GM21717 (cell line): ENCODE results near the gene RIT1.
"Not testable (repeated sequence)": the region's sequence is repeated elsewhere in the genome, so short reads cannot be mapped to it uniquely, and the experiment has no call there.

Experiments
- ATAC-seq: cut with Tn5 transposase; IDR thresholded peaks from one replicate; pipeline ENCODE4 v1.9.1; 2021; ENCODE audit warnings: mild to moderate bottlenecking, moderate library complexity; ENCODE audit not compliant: unreplicated experiment

The RIT1 gene

DNA sequence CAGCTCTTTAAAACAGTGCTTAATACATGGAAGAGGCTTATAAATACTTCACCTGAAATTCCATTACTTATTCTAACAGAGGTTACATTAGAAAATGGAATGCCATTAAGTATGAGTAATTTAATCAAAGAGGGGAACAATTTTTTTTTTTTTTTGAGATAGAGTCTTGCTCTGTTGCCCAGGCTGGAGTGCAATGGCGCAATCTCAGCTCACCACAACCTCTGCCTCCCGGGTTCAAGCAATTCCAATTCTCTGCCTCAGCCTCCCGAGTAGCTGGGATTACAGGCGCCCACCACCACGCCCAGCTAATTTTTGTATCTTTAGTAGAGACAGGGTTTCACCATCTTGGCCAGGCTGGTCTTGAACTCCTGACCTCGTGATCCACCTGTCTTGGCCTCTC is 15.5 kb downstream of the RIT1 start:
- not testable (repeated sequence) for ATAC-seq

DNA sequence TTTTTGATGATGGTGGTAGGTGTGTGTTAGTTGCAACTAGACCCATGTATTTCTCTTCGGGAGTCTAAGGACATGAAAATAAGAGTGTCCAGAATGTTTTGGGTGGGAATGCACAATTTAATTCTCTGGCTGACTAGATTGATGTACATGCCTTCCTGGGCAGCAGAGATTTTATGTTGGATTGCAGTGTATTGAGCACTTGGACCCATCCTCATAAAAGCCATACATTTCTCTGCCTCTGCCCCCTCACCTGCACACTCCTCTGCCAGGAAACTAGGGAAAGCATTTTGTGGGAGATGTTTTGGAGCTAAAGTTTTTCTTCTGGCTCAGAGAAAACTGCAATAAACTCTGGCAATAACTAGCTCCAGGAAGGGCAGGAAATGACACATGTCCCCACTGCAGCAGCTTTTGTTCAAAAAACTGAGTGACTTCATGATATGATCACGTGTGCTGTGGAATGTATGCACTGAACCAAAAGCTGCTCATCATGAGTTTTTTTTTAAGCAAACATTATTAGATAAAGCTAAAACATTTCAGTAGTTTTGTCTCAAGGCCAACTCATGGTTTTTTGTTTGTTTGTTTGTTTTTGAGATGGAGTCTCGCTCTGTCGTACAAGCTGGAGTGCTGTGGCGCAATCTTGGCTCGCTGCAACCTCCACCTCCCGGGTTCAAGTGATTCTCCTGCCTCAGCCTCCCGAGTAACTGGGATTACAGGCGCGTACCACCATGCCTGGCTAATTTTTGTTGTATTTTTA is 17.6 kb downstream of the RIT1 start:
- no peak for ATAC-seq

DNA sequence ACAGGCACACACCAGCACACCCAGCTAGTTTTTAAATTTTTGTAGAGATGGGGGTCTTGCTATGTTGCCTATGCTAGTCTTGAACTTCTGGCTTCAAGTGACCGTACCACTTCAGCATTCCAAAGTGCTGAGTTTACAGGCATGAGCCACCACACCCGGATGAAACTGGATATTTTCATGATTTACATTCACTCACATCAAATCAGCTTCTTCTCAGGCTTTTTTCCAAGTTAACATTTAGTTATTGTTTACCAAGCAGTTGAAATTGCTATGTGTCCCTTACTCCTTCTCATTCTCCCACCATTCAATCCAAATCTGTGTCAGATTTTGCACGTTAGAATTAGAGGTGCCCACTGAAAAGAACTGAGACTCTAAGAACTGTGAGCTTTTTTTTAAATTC is 18.4 kb downstream of the RIT1 start:
- no peak for ATAC-seq

DNA sequence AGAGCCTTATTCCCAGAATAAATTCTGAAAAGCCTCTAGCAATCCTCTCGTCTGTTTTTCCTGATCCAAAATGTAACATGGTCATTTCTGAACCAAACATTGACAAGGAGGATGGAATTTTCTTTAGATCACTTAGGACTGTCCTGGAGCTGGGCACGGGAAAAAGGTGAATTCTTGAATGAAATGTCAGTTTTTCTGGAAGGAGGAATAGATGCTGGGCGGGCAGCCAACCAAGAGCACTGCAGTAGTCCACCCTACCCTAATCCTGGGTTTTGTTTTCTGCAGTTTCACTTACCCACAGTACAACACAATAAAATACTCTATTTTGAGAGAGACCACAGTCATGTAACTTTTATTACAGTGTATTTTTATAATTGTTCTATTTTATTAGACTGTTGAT is 20.9 kb downstream of the RIT1 start:
- no peak for ATAC-seq

DNA sequence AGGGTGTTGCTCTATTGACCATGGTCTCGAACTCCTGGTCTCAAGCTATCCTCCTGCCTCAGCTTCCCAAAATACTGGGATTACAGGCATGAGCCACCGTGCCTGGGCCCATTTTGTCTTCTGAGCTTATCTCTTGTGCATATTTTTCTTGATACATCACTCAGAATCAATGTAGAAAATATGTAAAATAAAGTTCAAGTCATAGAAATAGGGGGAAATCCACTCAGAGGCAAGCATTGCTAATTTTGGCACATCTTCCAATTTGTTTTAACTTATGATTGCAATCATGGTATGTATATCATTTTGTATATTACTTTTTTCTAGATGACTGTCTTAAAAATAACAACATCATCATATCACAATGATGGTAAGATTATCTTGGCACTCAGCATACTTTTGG is 21.6 kb downstream of the RIT1 start:
- ATAC-seq = no peak

DNA sequence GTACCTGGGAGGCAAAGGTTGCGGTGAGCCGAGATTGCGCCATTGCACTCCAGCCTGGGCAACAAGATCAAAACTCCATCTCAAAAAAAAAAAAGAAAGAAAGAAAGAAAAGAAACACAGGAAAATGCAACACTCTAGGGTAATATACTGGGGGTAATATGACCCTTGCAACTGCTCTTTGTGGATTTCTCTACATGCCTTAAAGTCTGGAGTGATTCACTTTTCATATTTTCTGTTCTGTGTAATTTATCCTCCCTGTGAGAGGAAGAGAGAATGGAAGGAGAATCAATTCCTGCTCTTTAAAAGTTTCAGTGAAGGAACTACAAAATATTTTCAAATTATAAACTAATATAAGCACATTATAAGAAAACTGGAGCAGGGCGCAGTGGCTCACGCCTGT is 22.7 kb downstream of the RIT1 start:
- no peak for ATAC-seq

DNA sequence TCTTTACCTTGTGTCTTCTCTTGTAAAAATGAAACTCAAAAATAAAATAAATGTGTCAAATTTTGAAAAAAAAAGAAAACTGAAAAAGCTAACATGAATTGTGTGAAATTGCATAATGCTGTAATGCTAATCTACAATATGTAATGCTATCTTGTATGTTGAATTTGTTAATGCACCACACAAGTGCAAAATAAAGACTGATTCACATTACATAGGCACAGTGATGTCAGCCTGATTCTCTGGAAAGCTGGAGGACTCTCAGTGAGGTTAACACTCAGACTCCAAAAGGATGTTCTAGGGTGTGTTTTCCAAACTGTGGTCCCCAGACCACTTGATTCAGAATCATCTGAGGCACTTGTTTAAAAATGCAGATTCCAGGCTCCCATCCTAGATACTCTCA is 26.2 kb downstream of the RIT1 start:
- no peak for ATAC-seq

DNA sequence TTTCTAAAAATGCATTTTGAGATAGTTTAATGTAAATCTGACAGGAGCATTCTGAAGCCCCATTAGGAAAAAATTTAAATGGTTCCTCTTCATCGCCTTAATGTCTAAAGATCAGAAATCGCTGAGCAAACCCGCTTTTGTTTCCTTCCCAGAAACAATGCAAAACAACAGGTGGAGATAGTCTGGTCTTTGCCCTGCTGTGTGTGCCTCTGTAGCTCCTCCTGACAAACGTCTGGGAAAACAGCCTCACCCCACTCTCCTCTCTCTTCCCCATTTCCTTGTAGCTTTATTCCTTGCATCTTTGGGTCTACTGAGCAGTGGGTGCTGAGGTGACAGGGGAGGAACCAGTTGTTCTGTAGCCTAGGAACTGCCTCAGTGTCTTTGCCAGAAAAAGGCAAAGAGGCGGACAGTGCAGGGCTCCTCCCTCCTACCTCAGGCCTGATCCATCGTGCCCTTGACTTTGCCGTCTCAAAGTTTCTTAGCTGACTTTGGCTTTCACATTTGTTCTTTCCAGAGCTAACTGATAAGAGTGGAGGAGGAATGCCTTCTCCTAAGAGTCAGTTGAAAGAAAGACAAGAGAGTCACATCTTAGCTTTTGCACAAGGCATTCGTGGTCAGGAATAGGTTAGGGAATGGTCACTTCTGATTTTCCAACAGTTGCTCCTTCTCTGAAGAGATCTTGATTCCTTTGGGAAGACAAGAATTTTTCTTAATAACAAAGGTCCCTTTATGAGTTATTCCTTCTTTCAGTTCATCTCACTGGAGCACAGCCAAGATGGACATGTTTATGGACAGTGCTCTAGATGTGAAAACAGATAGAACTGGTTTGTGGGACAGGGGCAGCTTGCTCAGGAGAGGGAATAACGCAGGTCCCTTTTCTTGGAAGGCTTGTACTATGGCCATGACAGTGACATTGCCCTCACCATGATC is 26.9 kb downstream of the RIT1 start:
- ATAC-seq = no peak

DNA sequence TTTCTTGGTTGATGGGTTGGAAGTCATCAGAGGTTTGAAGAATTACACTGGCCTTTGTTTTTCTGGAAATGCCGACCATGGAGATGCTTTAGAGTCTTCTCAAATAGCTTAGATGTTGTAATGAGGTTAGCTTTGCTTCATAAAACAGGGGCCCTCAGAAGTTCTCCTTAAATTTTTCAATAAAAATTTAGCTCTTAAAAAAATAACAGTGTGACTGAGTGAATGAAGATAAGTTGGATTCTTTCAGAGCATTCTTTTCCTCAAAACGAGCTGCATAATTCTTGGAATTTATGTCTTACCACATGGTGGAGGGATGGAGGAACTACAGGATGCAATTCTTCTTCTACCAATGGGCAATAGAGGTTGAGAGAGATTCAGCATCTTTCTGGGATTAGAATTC is 28.4 kb downstream of the RIT1 start:
- ATAC-seq = no peak

DNA sequence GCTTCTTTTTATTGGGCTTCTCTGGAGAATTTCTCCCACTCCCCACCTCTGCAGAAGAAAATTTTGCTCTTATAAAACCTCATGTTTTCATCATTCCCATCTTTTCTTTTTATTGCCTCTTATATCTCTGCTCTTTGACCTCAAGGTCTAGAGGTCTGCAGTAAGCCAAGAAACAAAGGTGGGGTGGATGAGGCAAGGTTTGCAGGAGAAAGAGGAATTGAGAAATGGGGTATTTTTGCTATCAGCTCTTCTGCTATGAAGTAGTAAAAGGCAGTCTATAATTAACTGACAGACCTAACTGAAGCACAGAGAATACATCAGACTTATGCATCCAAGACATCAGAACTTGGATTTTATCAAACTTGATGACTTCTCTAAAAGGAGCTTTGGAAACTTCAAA is 28.9 kb downstream of the RIT1 start:
- no peak for ATAC-seq

DNA sequence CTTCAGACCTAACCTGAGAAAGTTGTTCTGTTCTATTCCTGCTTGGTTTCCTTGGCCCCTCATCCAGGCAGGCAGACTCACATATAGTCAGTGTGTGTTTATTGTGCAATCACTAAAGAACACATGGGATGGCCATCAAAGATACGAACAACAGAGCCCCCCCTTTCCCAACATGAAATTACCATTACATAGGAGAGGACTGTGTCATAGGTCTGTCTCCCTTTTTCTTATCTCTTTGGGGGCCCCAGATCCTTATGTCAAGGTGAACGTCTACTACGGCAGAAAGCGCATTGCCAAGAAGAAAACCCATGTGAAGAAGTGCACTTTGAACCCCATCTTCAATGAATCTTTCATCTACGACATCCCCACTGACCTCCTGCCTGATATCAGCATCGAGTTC is 30.2 kb downstream of the RIT1 start:
- no peak for ATAC-seq

DNA sequence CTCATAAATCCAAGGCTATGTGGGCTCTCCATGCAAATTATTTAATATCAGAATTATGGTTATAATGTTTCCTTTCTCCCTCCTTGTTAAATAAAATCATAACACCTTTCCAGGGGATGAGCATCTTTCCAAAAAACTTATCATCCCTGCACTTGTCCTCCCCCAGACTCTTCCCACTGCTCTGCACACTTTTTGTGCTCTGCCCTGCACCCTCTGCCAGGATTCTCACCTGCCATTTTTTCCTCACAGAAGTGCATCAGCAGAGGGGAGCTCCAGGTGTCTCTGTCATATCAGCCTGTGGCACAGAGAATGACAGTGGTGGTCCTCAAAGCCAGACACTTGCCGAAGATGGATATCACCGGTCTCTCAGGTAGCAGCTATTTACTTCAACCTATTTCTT is 30.9 kb downstream of the RIT1 start:
- ATAC-seq = no peak

DNA sequence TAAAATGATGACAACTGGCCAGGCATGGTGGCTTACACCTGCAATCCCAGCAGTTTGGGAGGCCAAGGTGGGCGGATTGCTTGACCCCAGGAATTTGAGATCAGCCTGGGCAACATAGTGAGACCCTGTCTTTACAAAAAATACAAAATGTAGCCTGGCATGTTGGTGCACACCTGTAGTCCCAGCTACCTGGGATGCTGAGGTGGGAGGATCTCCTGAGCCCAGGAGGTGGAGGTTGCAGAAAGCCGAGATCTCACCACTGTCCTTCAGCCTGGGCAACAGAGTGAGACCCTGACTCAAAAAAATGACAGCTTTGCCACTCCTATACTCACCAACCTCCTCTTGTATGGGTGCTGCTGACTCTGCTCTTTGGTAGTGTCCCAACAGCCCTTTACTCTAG is 33.2 kb downstream of the RIT1 start:
- ATAC-seq = no peak

DNA sequence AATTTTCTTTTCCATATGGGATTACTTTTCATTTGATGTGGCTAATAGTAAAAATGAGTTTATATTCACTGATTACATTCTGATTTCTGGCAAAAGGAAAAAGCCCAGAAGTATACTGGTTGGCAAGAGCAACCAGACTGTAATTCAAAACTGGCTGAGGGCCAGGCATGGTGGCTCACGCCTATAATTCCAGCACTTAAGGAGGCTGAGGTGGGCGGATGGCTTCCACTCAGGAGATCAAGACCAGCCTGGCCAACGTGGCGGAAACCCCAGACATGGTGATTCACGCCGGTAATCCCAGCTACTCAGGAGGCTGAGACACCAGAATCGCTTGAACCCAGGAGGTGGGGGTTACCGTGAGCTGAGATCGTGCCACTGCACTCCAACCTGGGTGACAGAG is 37.3 kb downstream of the RIT1 start:
- no peak for ATAC-seq

DNA sequence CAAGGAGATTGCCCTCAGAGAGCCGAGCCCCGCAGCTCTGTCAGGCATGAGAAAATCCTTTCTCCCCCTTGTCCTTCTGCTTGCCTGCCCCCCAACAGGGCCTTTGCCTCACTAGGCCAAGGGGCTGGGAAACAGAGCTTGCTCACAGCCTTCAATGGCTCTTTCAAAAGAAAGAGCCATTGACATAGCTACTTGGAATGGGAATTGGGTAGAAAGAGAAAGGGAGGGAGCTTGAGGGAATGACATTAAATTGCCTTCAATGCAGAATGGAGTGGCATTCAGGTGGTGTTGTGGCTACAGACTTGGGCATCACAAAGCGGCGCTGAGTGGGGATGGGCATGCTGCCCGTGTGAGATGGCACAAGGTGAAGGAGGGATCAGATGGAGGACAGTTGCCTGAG is 38.6 kb downstream of the RIT1 start:
- no peak for ATAC-seq

DNA sequence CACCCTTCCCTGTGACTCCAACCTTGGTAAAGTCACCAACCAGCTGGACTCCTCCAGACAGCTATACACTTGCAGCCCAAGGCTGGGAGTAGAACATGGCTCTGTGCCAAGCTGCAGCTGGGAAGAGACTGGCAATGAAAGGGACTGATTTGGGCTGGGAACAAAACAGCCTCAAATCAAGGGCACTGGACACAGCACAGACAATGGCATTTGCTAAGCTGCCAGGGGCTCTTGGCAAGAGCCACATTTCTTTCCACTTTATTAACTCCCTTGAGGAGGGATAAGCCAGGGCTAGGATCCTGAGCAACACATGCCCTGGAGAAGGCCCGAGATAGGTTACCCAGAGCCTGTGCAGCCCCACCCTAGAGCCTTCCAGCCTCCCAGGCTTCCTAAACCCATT is 39.8 kb downstream of the RIT1 start:
- ATAC-seq = no peak

DNA sequence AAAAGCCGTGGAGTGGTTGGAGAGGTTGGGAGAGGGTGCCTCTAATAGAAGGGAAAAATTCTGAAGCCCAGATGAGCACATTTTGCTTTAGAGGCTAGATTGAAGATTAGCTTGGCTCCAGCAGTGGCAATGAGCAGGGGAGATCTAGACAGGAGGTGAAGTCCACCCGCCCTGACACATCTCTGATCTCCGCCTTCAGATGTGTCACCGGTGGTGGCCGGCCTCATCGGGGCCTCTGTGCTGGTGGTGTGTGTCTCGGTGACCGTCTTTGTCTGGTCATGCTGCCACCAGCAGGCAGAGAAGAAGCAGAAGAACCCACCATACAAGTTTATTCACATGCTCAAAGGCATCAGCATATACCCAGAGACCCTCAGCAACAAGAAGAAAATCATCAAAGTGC is 43.4 kb downstream of the RIT1 start:
- no peak for ATAC-seq

DNA sequence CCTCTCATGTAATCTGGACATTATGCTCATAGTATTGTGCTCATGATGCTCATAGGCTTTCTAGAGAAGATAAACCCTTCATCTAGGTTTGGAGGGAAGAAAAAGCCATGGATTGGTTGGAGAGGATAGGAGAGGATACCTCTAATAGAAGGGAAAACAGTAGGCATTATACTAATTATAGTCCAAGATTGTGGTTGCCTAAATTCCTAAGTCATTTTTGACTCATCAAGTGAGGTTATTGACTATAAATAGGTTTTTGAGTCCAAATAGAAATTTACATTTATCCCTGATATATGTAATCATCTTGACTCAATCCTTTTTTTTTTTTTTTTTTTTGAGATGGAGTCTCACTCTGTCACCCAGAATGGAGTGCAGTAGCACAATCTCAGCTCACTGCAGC is 46.8 kb downstream of the RIT1 start:
- ATAC-seq = no peak

DNA sequence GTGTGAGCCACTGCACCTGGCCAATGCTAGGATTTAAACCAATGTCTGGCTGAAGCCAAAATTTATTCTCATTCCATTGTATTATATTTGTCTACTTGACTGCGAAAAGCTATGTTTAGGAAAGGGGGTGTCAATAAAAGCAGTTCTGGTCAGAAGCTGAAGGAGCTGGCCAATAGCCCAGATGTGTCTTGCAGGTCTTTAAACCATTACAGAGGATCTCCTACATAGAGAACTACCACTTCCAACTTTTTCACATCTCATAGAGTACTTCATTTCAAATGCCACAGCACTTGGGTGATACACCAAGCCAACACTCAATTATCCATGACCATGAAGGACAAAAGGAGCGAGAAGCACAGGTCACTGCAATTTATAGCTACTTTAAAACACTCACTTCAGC is 49.3 kb downstream of the RIT1 start:
- ATAC-seq = no peak

DNA sequence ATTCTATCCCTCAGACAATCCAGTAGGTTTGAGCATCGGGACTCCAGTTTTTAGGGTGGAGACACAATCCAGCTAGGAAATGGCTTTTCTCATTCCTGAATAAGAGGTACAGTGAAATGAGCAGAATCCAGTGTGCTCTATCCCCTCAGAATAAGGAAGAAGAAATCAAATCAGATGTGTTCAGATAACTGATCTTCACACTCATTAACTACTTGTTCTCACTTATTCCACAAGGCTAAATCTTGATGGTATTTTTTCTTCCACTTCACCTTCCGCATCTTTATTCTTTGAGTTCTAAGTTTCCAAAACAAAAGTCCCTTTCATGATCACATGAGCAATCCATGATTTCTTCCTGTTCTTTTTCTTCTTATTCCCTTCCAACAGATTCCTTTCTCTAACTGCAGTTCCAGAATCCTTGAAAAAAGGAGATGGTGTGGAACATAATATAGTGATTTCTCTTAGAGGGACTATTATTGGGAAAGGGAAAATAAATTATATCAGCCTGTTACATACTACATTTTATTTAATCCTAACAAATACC is 50.1 kb downstream of the RIT1 start:
- ATAC-seq = no peak

DNA sequence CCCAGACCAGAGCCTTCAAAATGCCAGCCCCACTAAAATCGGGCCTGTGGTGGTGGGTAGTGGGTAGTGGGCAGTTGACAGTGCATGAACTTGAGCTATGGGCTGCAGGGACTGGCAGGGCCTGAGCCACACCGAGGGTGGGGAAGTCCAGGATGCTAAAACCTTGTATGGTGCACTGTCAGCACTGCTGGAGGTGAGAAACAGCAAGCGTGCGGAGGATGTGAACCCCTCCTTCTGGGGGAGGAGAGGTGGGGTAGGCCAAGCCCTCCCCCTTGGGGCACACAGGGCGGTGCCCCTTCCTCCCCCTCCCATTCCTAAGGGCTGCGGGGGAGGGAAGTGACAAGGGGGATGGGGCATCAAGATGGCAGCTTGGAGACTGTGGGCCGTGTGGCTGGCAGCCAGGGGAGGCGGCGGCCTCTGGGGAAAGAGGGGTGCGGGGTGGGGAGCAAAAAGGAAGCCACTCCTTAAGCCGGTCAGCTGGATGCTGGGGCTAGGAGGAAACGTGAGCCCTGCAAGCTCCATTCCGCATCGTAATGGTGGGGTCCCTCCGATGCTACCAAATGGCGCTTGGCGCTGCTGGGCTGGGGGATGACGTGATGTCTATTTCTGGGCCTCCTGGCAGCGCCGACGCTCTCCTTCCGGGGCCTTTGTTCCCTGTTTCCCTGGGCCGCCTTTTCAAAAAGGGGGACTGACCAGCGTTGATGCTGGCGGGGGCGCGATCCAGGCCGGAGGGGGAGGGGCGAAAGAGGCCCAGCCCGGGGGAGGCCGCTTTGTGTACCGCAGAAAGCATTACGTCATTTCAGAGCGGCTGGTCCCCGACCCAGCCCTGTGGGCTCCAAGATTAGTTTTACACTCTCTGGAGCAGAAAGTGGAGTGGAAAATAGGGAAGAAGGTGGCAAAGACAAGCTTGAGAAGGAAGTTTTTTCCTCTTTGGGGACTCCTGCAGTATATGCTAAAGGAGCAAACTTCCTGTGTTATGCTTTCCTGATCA is 51.0 kb downstream of the RIT1 start:
- no peak for ATAC-seq
